ENCODE results near the gene GALNT11.

Gene GALNT11

GRCh38 chr7:152025077-152025936 is at the start of gene GALNT11:
Gene GALNT11, plus strand, starts transcription at chr7:152025674. Its CDS starts 68,554 bp downstream, at chr7:152094228.
- peak; percentile 91 for DNase-seq (ENCODE audit: low spot score)
- Mint-ChIP-seq H3K4me1 (ENCODE audit: low read depth) (peaks cover 19% of the 10 kb centered on the region), H3K36me3 (ENCODE audit: low read depth) (peaks cover 23% of the 10 kb centered on the region), H3K4me3 (peak within 1 kb of the TSS; percentile 87), H3K9me3 (peaks cover 4% of the 10 kb centered on the region), H3K27ac (peak within 1 kb of the TSS; percentile 87), H3K27me3 (ENCODE audit: low read depth) (peaks cover 13% of the 10 kb centered on the region)

DNA sequence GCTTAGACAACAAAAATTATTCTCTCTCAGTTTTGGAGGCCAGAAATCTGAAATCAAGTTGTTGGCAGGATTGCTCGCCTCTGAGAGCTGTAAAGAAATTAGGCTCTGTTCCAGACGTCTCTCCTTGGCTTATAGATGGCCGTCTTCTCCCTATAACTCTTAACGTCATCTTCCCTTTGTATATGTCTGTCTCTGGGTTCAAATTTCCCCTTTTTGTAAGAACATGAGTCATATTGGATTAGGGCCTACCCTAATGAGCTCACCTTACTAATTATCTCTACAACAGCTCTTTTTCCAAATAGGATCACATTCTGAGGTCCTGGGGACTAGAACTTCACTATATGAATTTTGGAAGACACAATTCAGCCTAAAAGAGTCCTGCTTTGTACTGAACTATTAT is 46.9 kb upstream of the GALNT11 start:
- H3K9me3 Mint-ChIP-seq = no peaks in the 10 kb centered on the region

DNA sequence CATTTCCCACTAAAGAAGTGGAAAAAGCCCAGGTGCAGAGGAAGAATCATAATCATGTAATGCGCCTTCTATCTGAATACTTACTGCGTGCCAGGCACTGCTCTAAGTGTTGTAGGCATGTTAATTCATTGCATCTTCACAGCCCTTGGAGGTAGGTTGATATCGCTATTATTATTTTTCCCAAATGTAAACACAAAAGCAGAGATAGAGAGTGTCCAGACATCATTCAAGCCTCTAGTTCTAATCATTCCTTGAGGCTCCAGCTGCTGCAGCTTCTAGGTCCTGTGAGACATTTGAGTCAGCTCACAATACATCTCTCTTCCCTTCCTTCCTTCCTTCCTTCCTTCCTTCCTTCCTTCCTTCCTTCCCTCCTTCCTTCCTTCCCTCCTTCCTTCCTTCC is 44.3 kb upstream of the GALNT11 start:
- Mint-ChIP-seq H3K4me3 (no peak overlapping the region), H3K27ac (no peak overlapping the region), H3K36me3 (ENCODE audit: low read depth) (no peaks in the 10 kb centered on the region), H3K9me3 (no peaks in the 10 kb centered on the region), H3K4me1 (ENCODE audit: low read depth) (no peaks in the 10 kb centered on the region), H3K27me3 (ENCODE audit: low read depth) (peaks cover 6% of the 10 kb centered on the region)
- DNase-seq (ENCODE audit: low spot score) = no peak

More for the DNA sequence above, 46.9 kb upstream of the GALNT11 start:
- DNase-seq (ENCODE audit: low spot score) = no peak
- no peaks in the 10 kb centered on the region for H3K4me1 Mint-ChIP-seq (ENCODE audit: low read depth)
- peaks cover 15% of the 10 kb centered on the region for H3K27me3 Mint-ChIP-seq (ENCODE audit: low read depth)
- H3K27ac Mint-ChIP-seq = no peak overlapping the region
- H3K36me3 Mint-ChIP-seq (ENCODE audit: low read depth) = no peaks in the 10 kb centered on the region
- no peak overlapping the region for H3K4me3 Mint-ChIP-seq

GRCh38 chr7:151982806-151983205 is 42.7 kb upstream of the GALNT11 start:
- no peak overlapping the region for H3K27ac Mint-ChIP-seq
- DNase-seq (ENCODE audit: low spot score) = no peak
- no peak overlapping the region for H3K4me3 Mint-ChIP-seq
- no peaks in the 10 kb centered on the region for H3K9me3 Mint-ChIP-seq
- no peaks in the 10 kb centered on the region for H3K36me3 Mint-ChIP-seq (ENCODE audit: low read depth)
- peaks cover 8% of the 10 kb centered on the region for H3K27me3 Mint-ChIP-seq (ENCODE audit: low read depth)
- no peaks in the 10 kb centered on the region for H3K4me1 Mint-ChIP-seq (ENCODE audit: low read depth)

DNA sequence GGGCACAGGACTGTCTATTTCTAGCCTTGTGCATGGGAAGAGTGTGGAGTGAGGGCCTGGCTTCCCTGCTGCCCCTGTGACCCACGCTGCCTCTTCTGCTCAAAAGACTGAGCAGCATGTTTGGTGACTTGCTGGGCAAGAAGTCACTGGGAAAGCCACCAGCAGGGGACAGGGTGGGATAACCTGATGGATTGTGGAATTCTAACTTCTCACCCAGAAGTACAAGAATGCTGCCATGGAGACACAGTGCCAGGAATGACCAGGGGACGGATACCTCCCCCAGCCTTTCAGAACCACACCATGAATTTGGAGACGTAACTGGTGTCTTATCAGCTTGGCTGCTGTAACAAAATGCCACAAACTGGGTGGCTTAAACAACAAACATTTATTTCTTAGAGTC is 40.9 kb upstream of the GALNT11 start:
- no peaks in the 10 kb centered on the region for H3K36me3 Mint-ChIP-seq (ENCODE audit: low read depth)
- H3K4me1 Mint-ChIP-seq (ENCODE audit: low read depth) = no peaks in the 10 kb centered on the region
- H3K4me3 Mint-ChIP-seq = no peak overlapping the region
- no peak overlapping the region for H3K27ac Mint-ChIP-seq
- peaks cover 5% of the 10 kb centered on the region for H3K27me3 Mint-ChIP-seq (ENCODE audit: low read depth)
- no peak for DNase-seq (ENCODE audit: low spot score)
- no peaks in the 10 kb centered on the region for H3K9me3 Mint-ChIP-seq

GRCh38 chr7:151987748-151988529 is 37.5 kb upstream of the GALNT11 start:
- Mint-ChIP-seq H3K27ac (no peak overlapping the region), H3K4me1 (ENCODE audit: low read depth) (peaks cover 2% of the 10 kb centered on the region), H3K36me3 (ENCODE audit: low read depth) (no peaks in the 10 kb centered on the region), H3K27me3 (ENCODE audit: low read depth) (peaks cover 22% of the 10 kb centered on the region), H3K4me3 (no peak overlapping the region), H3K9me3 (no peaks in the 10 kb centered on the region)
- no peak for DNase-seq (ENCODE audit: low spot score)

GRCh38 chr7:151992375-151992774 is 33.1 kb upstream of the GALNT11 start:
- no peak overlapping the region for H3K27ac Mint-ChIP-seq
- H3K4me3 Mint-ChIP-seq = no peak overlapping the region
- peak; percentile 15 for DNase-seq (ENCODE audit: low spot score)
- no peaks in the 10 kb centered on the region for H3K36me3 Mint-ChIP-seq (ENCODE audit: low read depth)
- peaks cover 2% of the 10 kb centered on the region for H3K4me1 Mint-ChIP-seq (ENCODE audit: low read depth)
- no peaks in the 10 kb centered on the region for H3K9me3 Mint-ChIP-seq
- peaks cover 31% of the 10 kb centered on the region for H3K27me3 Mint-ChIP-seq (ENCODE audit: low read depth)

DNA sequence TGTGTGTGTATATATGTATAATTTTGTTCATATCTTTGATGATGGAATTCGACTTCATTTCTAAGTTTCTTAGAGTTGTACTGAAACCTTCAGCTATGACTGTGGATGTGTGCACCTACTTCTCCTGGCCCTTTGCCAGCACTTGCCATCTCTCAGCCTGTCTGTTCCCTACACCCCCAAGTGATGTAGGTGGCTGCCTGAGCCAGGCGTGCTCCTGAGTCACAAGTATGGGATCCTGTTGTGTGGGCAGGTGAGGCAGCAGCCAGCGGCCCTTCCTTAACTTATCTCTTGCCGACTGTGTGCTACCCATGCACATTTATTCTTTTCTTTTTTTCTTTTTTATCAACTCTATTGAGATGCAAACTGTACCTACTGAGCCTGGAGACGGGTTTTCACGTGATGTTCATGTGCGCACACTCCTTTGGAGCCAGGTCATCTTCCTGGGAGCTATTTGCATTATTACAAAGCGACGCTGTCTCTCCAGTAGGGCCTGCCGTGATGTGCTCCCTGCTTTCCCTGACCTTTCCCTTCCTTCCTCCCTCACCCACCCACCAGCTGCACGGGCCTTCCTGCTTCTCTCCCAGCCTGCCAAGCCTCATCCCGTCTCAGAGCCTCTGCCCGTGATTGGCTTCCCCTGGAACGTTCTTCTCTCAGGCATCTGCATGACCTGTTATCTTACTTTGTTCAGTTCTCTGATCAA is 31.3 kb upstream of the GALNT11 start:
- no peaks in the 10 kb centered on the region for H3K9me3 Mint-ChIP-seq
- no peak for DNase-seq (ENCODE audit: low spot score)
- peaks cover 29% of the 10 kb centered on the region for H3K27me3 Mint-ChIP-seq (ENCODE audit: low read depth)
- peaks cover 2% of the 10 kb centered on the region for H3K4me1 Mint-ChIP-seq (ENCODE audit: low read depth)
- H3K4me3 Mint-ChIP-seq = no peak overlapping the region
- no peak overlapping the region for H3K27ac Mint-ChIP-seq
- no peaks in the 10 kb centered on the region for H3K36me3 Mint-ChIP-seq (ENCODE audit: low read depth)

DNA sequence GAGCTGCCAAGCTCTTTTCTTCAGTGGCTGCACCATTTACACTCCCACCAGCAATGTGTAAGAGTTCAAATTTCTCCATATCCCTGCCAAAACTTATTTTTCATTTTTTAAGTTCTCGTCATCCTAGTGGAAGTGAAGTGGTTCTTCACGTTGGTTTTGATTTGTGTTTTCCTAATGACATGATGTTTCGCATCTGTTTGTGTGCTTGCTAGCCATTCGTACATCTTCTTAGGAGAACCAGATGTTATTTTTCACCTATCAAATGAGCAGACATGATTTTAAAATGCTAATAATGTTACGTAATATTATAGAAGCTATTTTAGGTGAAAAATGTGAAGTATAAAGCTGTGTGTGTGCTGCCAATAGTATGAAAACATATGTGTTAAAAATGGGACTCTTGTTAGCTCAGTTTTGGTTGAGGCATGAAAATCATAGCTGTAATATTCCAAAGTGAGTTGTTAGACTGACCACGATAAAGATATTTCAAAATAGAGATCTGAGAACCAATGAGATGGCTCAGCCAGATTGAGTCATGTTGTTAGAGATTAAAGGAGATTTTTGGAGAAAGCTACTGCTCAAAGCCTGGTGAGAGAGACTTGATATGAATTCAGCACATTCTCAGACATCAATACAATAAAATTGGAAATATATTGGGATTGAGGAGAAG is 25.9 kb upstream of the GALNT11 start:
- no peaks in the 10 kb centered on the region for H3K36me3 Mint-ChIP-seq (ENCODE audit: low read depth)
- no peaks in the 10 kb centered on the region for H3K9me3 Mint-ChIP-seq
- H3K4me3 Mint-ChIP-seq = no peak overlapping the region
- no peak overlapping the region for H3K27ac Mint-ChIP-seq
- H3K4me1 Mint-ChIP-seq (ENCODE audit: low read depth) = no peaks in the 10 kb centered on the region
- peaks cover 10% of the 10 kb centered on the region for H3K27me3 Mint-ChIP-seq (ENCODE audit: low read depth)
- no peak for DNase-seq (ENCODE audit: low spot score)

DNA sequence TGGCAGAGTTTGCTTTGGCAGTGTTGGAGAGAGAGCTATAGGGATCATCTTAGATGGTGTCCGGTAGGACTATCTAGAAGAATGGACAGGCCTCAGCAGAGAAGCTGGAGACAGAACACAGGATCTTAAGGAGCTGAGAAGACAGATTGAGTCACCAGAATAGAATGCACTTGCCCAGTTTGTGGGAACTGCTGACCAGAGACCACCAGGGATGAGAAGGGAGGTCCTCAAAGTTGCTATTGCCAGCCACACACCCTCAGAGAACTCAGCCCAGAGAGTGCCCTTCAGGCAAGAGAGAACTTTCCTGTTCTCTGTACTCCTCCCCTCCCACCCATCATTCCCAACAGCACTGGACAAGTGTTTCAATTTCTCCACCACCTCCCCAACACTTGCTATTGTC is 25.3 kb upstream of the GALNT11 start:
- no peak overlapping the region for H3K4me3 Mint-ChIP-seq
- H3K36me3 Mint-ChIP-seq (ENCODE audit: low read depth) = no peaks in the 10 kb centered on the region
- no peak for DNase-seq (ENCODE audit: low spot score)
- H3K27me3 Mint-ChIP-seq (ENCODE audit: low read depth) = peaks cover 10% of the 10 kb centered on the region
- H3K27ac Mint-ChIP-seq = no peak overlapping the region
- no peaks in the 10 kb centered on the region for H3K4me1 Mint-ChIP-seq (ENCODE audit: low read depth)
- no peaks in the 10 kb centered on the region for H3K9me3 Mint-ChIP-seq

DNA sequence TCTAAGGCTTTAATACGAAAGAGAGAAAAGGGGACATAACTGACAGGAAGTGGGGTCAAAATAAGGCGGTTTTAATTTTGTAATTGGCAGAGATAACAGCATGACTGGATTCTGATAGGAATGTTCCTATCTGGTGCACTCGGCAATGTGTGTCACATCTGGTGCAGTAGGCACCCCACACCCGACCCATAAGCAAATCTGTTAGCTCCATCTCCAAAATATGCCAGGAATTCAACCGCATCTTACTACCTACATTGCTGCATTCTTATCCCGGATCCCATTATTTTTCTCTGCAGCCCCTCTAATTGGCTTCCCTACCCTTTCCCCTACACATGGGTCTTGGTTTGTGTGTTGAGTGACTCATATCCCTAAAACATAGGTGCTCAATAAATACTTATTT is 19.1 kb upstream of the GALNT11 start:
- H3K27me3 Mint-ChIP-seq (ENCODE audit: low read depth) = peaks cover 2% of the 10 kb centered on the region
- H3K36me3 Mint-ChIP-seq (ENCODE audit: low read depth) = no peaks in the 10 kb centered on the region
- no peak overlapping the region for H3K27ac Mint-ChIP-seq
- no peaks in the 10 kb centered on the region for H3K9me3 Mint-ChIP-seq
- no peaks in the 10 kb centered on the region for H3K4me1 Mint-ChIP-seq (ENCODE audit: low read depth)
- H3K4me3 Mint-ChIP-seq = no peak overlapping the region
- DNase-seq (ENCODE audit: low spot score) = no peak

DNA sequence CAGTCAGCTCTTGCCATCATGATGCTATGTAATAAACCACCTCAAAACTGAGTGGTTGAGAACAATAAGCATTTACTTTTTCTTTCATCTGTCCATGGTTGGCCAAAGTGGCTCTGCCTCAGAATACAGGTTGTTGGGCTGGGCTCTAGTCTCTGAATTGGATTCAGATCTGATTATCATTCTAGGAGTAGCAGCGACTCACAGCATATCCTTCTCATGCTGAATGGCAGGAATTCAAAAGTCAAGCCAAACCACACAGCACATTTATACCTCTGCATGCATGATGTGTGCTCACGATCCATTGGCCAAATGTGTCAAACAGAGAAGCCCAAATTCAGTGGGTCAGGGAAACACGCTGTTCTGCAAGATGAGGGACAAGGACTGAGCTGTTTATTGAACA is 13.6 kb upstream of the GALNT11 start:
- Mint-ChIP-seq H3K4me3 (no peak overlapping the region), H3K36me3 (ENCODE audit: low read depth) (no peaks in the 10 kb centered on the region), H3K27me3 (ENCODE audit: low read depth) (peaks cover 7% of the 10 kb centered on the region), H3K4me1 (ENCODE audit: low read depth) (no peaks in the 10 kb centered on the region), H3K27ac (no peak overlapping the region), H3K9me3 (peaks cover 6% of the 10 kb centered on the region)
- DNase-seq (ENCODE audit: low spot score) = no peak

DNA sequence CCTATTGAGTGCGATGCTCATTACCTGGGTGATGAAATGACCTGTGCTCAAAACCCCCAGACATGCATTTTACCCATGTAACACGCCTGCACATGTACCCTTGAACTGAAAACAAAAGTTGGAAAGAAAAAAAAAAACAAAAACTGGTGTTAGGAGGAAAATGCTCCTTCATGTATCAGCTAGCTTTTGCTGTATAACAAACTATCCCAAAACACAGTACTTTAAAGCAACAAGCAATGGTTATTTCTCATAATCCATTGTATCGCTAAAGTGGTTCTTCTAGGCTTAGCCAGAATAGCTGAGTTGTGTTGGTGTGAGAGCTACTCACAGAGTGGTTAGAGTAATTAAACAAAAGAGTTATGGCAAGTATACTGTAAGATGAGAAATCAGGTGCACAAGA is 12.2 kb upstream of the GALNT11 start:
- Mint-ChIP-seq H3K27me3 (ENCODE audit: low read depth) (peaks cover 9% of the 10 kb centered on the region), H3K4me3 (no peak overlapping the region), H3K36me3 (ENCODE audit: low read depth) (no peaks in the 10 kb centered on the region), H3K9me3 (peaks cover 6% of the 10 kb centered on the region), H3K4me1 (ENCODE audit: low read depth) (no peaks in the 10 kb centered on the region), H3K27ac (no peak overlapping the region)
- DNase-seq (ENCODE audit: low spot score) = no peak

Data from T-helper 2 cell treated with Interferon-gamma antibody and Interleukin-4, amounts not matched to agents 5 μg/mL and 100 μg/mL, for 36 hours (primary cell).